Measurements from ENCODE around the gene DIDO1. TPM values are rescaled to one million over a fixed set of nuclear protein-coding genes. Genes with fewer than 3 reads are reported as not detected.

DIDO1 gene
- total and polyA plus RNA-seq, 2 of the 13 experiments (the other 11 are each of a cell fraction or from before 2014, with no cell fraction given): 75.0 to 75.1 TPM

- TF ChIP-seq TOE1 (CRISPR knock-in tag; IDR thresholded peaks at IDR 0.05) (peak; percentile 96), ZUFSP (CRISPR knock-in tag; IDR thresholded peaks at IDR 0.05; ENCODE audit: borderline replicate concordance) (no peak), SMAD3 (CRISPR knock-in tag; IDR thresholded peaks at IDR 0.05) (peak; percentile 100), ZNF644 (CRISPR knock-in tag; IDR thresholded peaks at IDR 0.05; ENCODE audit: low read depth) (peak; percentile 88), ZC3H13 (CRISPR knock-in tag; IDR thresholded peaks at IDR 0.05) (peak; percentile 86; the same call in 1 of the 2 replicates), ZNF704 (CRISPR knock-in tag; IDR thresholded peaks at IDR 0.05; ENCODE audit: borderline replicate concordance) (peak; percentile 49; the same call in 1 of the 2 replicates), ZNF570 (CRISPR knock-in tag; IDR thresholded peaks at IDR 0.05; ENCODE audit: borderline replicate concordance) (0 out of 2 replicates have a peak, but pooled peaks have one; percentile 65), SUZ12 (IDR thresholded peaks at IDR 0.05; ENCODE audit: low read depth, low read length) (no peak), CAMTA2 (CRISPR knock-in tag; IDR thresholded peaks at IDR 0.05; ENCODE audit: borderline replicate concordance) (no peak), PLRG1 (conservative IDR thresholded peaks at IDR 0.05) (no peak), KMT2B (CRISPR knock-in tag; IDR thresholded peaks at IDR 0.05) (peak; percentile 64), ELF4 (CRISPR knock-in tag; IDR thresholded peaks at IDR 0.05; ENCODE audit: borderline replicate concordance) (no peak), PCBP1 (IDR thresholded peaks at IDR 0.05; ENCODE audit: borderline replicate concordance, low read depth, low read length) (no peak), AKAP8 (CRISPR knock-in tag; IDR thresholded peaks at IDR 0.05) (peak; percentile 89), FLYWCH1 (CRISPR knock-in tag; IDR thresholded peaks at IDR 0.05) (no peak), KDM4B (CRISPR knock-in tag; IDR thresholded peaks at IDR 0.05) (peak; percentile 97), ARID5B (CRISPR knock-in tag; IDR thresholded peaks at IDR 0.05) (peak; percentile 96), NR2F1 (CRISPR knock-in tag; IDR thresholded peaks at IDR 0.05) (peak; percentile 81; a peak in 3 of 4 replicates), SAFB2 (CRISPR knock-in tag; IDR thresholded peaks at IDR 0.05; ENCODE audit: borderline replicate concordance, low read depth) (peak; percentile 28; the same call in 1 of the 2 replicates), ZNF205 (CRISPR knock-in tag; IDR thresholded peaks at IDR 0.05) (peak; percentile 96), ZNF207 (IDR thresholded peaks at IDR 0.05; ENCODE audit: borderline replicate concordance) (no peak), STAG1 (CRISPR knock-in tag; IDR thresholded peaks at IDR 0.05) (peak; percentile 41), ZEB1 (IDR thresholded peaks at IDR 0.05; ENCODE audit: insufficient replicate concordance, low read depth) (peak; percentile 96), ZNF501 (CRISPR knock-in tag; IDR thresholded peaks at IDR 0.05) (peak; percentile 97)
These were observed 29.4 kb upstream of the DIDO1 start (continued) for GRCh38 chr20:62955519-62956386.

All from HepG2 (cell line).